ENCODE results near the gene ITPRIP.

DNA sequence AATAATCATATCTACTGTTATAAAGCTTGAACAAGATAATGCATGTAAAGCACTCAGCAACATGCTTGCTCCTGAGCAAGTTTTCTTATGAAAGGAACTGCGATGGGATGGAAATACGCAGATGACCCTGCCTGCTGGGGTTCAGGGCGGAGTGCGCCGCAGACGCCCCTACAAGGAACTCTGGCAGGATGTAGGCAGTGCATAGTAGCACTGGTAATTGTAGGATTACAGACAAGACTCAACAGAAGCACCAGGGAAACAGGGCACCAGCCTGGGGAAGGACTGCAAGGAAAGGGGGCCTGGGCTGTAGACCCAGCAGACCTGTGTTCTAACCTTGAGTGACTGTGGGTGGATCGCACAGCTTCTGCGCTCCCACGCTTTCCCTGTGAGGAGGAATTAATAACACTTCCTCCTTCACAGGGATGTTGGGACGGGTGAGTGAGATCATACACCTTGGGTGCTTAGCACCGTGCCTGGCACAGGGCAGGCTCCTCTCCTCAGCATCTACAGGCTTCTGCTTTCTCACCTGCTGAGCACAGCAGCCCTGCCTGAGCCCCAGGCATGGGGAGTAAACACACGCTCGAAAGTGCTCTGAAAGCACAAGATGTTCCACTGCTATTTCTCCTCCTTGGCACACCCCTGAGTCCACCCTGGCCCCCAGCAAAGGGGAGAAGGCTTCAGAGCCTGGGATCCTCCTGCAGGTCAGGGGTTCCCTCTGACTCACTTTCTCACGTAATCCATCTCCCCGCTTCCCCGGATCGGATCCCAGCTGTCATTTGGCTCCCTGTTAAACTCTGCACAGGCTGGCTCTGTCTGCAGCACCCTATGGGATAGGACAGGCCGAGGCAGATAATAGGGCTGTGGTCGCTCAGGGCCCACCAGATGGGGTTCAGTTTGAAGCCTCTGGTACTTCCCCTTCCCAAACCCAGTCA is 19.2 kb downstream of the ITPRIP start:
- TF ChIP-seq, protein P1, sequence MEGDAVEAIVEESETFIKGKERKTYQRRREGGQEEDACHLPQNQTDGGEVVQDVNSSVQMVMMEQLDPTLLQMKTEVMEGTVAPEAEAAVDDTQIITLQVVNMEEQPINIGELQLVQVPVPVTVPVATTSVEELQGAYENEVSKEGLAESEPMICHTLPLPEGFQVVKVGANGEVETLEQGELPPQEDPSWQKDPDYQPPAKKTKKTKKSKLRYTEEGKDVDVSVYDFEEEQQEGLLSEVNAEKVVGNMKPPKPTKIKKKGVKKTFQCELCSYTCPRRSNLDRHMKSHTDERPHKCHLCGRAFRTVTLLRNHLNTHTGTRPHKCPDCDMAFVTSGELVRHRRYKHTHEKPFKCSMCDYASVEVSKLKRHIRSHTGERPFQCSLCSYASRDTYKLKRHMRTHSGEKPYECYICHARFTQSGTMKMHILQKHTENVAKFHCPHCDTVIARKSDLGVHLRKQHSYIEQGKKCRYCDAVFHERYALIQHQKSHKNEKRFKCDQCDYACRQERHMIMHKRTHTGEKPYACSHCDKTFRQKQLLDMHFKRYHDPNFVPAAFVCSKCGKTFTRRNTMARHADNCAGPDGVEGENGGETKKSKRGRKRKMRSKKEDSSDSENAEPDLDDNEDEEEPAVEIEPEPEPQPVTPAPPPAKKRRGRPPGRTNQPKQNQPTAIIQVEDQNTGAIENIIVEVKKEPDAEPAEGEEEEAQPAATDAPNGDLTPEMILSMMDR (conservative IDR thresholded peaks at IDR 0.05 in 1 of 2, IDR thresholded peaks at IDR 0.05 in 1 of 2; ENCODE audit: low read depth in 1 of 2, low read length in 2 of 2), result no peak
- TF ChIP-seq EZH2 (IDR thresholded peaks at IDR 0.05; ENCODE audit: low read length, missing control alignments), result no peak

All from fibroblast of lung (primary cell).